Posterior vena cava (tissue), 2 donors: ENCODE data around the gene AMER1. TPM values are rescaled to one million over a fixed set of nuclear protein-coding genes. Genes with fewer than 3 reads are reported as not detected.
A peak's percentile ranks its signal among the peaks of the same experiment; 100 is the strongest.
"Not testable (repeated sequence)": the region's sequence is repeated elsewhere in the genome, so short reads cannot be mapped to it uniquely, and the experiment has no call there.

Experiments used
- DNase-seq: peaks from one replicate; pipeline ENCODE4 v3.0.0-alpha.2; 2020; ENCODE audit warnings: low spot score
- intact Hi-C, 2 donors: fragments of 100-400 bp; cut with DNase I; formaldehyde crosslinking; loops; one replicate each; pipeline versions ENCODE4 v1.14.1 to v1.14.2; 2022 to 2023
- long read RNA-seq, 2 donors: library from polyadenylated mRNA; unstranded; transcript quantifications; one replicate each; pipeline ENCODE4 v2.0.0, GENCODE V29; 2020 to 2021
- total RNA-seq, 2 donors: library from RNA; stranded (reverse); fragmentation: NEBNext Ultra II Directional; extraction: Animal tissue kit (Norgen Biotek cat#: 25700); gene quantifications; one replicate each; pipeline ENCODE4 v1.2.1, GENCODE V29; 2021
- donor health status: DM: yes; HTN: yes; CAD: no.
- donor health status: DM: yes; HTN: yes; CAD: no.

The AMER1 gene
- total RNA-seq = 1 to 10 TPM; 5.2 to 5.7 TPM
- long read RNA-seq, donor 1 = 0 reads
- long read RNA-seq, donor 2 = 0 reads

- DNase-seq = no peak
- intact Hi-C loops = no loop called here
These were observed at the start of gene AMER1 for GRCh38 chrX:64205441-64205734. TSS of gene AMER1 (minus strand) at chrX:64205708. CDS start at chrX:64193286, 12,422 bp downstream.

DNA sequence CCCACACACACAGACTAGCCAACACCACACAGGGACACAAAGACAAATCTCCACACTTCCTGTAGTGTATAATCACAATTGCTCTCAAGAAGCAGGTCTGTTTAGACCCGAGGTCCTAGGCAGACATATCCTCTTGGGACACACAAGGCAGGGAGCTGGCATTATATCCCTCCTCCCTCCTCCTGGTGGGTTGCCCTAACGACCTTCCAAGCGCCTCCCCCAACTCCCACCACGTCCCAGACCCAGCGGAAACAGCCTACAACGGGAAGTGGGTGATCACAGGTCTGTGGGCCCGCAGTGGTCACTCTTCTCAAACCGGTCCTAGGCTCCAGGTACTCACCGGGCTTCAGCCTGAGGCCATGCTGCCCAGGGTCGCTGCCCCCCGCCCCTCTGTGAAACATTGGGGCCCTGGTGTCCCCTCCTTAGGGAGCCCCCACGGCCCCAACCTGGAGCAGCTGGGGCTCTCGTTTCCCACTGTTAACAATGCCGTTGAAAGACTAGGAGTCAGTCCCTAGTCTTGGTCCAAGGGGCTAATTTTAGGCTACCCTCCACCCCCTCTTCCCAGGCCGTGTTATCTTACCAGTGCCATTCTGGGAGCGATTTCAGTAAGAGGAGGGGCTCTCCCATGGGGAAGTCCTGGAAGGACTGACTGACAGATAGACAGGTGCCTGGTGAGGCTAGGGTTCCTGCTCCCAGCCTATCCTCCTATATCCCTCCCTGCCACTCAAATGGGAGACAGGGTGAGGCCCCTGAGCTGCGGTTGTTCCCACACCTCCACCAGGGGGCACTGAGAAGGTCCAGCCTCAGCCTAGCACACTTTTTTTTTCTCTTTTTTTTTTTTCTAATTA, 24.8 kb upstream of the AMER1 start, which contains the start of gene ASB12:
ASB12 (minus strand) TSS at position 485 of the 848 bp plus-strand sequence. CDS start 4,957 bp downstream, outside the sequence.
- no peak for DNase-seq
- intact Hi-C loops = no loop called here

GRCh38 chrX:64229154-64229553, 23.6 kb upstream of the AMER1 start:
- no peak for DNase-seq
- intact Hi-C loops = no loop called here

DNA sequence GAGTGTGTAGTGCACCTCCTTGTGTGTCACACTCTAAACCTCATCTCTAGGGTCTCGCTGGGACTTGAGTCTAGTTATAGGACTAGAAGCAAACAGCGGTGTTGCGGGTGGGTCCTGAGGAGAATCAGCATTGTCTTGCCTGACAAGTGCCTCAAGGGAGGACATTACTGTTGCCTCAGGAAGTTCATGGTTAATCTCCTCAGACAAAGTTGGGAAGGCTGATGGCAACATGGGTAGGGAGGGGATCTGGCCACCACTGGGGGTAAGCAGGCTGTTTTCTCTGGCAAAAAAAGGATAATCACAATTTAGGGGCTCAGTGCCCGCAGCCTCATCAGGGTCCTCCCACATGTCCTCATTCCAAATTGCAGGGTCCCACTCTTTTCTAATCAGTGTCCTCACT, 12.5 kb upstream of the AMER1 start:
- intact Hi-C loops = no loop called here
- DNase-seq = no peak

- DNase-seq, intact Hi-C loops: not testable (repeated sequence)
These were observed 8.5 kb upstream of the AMER1 start for GRCh38 chrX:64213989-64214388.

- no peak for DNase-seq
- intact Hi-C loops = no loop called here
These were observed 1.2 kb upstream of the AMER1 start for GRCh38 chrX:64206556-64207162.

DNA sequence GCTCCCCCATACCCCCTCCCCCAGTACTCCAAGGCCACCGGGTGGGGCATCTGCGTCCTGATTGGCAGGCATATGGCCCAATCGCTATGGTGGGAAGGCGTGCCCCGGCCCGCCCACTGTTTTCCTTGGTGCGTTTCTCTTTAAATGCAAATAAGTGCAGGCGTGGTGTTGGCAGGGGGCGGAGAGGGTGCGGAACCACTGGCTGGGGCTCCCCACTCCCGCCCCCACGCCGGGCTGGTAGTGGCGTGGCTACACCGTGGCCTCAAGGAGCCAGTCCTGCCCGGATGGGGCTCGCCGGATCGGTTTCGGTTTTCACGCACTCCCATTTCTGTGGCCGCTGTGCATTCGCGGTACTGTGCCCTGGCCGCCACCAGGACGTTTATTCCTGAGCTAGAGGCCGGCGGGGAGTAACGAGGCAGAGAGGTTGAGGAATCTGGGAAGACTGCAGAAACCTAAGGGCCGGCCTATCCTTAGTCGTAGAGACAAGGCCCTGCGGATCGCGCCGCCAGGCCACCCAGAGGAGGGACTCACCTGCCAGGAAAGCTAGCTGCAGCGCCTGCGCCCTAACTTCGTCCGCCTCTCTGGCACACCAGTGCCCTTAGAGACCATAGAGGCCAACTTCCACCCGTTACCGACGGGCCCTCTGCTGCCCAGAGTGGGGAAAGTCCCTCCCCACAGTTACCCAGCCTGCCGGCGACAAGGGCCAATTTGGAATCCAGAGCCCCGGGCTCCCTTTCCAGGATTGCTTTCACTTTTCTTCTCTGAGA, 410 bp upstream of the AMER1 start:
- intact Hi-C loops = no loop called here
- peak; percentile 96 for DNase-seq

- intact Hi-C loops = no loop called here
- no peak for DNase-seq
These were observed 637 bp downstream of the AMER1 start for GRCh38 chrX:64204701-64205440.

- DNase-seq = no peak
These were observed 1.3 kb downstream of the AMER1 start for GRCh38 chrX:64204252-64204651.

GRCh38 chrX:64202808-64203325, 2.6 kb downstream of the AMER1 start:
- DNase-seq = no peak
- intact Hi-C loops = no loop called here

More at GRCh38 chrX:64204252-64204651, 1.3 kb downstream of the AMER1 start:
- intact Hi-C loops = no loop called here

- no peak for DNase-seq
- intact Hi-C loops = loop anchor here in 1 of 2 donors (10.0 kb wide), 1 partner anchor 123 kb away; no protein-coding TSS in a partner anchor
These were observed 7.5 kb downstream of the AMER1 start for GRCh38 chrX:64198036-64198435.

- intact Hi-C loops = loop anchor here in 1 of 2 donors (10.0 kb wide), 1 partner anchor 122 kb away; no protein-coding TSS in a partner anchor
These were observed 8.9 kb downstream of the AMER1 start for GRCh38 chrX:64196606-64197005.

DNA sequence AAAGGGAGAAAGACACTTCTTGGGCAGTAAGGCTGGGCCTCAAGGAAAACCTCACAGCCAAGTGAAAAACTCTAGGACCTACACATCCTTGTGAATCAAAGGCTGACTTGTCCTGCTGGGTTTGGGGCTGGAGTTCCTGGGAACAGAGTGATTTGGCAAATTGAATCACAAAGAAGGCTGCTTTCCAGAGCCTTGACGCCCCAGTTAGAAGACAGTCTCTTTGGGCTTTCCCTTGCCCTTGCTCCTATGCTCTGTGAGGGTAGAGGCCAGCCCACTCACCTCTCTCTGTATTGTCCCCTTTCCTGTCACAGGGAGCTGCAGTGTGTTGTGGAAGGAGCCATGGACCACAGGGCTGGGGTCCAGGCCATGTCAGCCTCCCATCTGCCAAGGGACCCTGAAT, 9.6 kb downstream of the AMER1 start:
- intact Hi-C loops = loop anchor here in 1 of 2 donors (10.0 kb wide), 1 partner anchor 121 kb away; no protein-coding TSS in a partner anchor
- DNase-seq = no peak

More at GRCh38 chrX:64196606-64197005, 8.9 kb downstream of the AMER1 start:
- no peak for DNase-seq

DNA sequence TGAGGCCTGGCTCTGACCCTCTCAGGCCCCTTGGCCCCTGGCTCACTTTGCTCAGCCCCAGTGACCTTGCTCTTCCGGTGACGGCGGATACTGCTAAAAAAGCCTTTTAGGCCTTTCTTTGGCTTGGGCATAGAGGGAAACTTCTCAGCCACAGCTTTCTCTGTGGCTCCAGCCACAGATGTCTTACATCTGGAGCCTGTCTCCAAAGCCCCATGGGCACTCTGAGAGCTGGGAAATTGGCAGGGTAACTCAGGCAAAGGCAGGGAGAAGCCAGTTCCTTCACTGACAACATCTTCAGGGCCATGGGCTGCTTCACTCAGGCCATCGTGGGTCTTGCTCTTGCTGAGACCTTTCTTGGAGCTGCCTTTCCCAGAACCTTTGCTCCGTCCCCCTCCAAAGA, 12.8 kb downstream of the AMER1 start:
- intact Hi-C loops = loop anchor here in 1 of 2 donors (10.0 kb wide), 1 partner anchor 118 kb away; no protein-coding TSS in a partner anchor
- DNase-seq = no peak

GRCh38 chrX:64192040-64192439, 13.5 kb downstream of the AMER1 start:
- DNase-seq = no peak
- intact Hi-C loops = loop anchor here in 1 of 2 donors (10.0 kb wide), 1 partner anchor 117 kb away; no protein-coding TSS in a partner anchor

DNA sequence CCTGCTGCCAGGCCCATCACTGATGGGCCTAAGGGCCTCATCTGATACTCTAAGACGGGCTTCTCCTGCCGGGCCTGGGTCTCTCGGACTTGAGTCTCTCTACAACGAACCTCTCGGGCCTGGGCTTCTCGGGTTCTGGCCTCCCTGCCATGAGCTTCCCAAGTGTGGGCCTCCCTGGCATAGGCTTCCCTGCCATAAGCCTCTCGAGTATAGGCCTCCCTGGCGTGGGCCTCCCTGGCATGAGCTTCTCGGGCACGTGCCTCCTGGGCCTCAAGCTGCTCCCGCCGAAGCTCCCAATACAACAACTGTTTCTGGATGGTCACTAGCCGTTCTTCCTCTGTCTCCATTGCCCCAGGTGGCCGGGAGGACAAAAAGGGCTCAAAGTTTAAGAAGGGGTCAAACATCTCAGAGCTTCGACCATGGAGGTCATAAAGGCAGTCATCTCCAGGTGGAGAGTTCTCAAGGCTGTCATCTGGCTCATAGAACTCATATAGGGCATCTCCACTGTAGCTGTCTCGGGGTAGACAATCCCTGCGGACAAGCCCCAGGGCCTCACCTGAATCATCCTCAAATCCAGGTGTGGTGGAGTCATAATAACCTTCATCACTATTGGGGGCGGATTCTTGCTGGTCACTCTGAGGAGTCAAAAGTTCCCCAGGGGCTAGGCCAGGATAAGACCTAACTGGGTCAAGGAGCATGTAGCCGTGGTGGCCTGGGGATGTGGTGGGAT, 14.1 kb downstream of the AMER1 start:
- DNase-seq = no peak
- intact Hi-C loops = loop anchor here in 1 of 2 donors (10.0 kb wide), 1 partner anchor 117 kb away; no protein-coding TSS in a partner anchor

DNA sequence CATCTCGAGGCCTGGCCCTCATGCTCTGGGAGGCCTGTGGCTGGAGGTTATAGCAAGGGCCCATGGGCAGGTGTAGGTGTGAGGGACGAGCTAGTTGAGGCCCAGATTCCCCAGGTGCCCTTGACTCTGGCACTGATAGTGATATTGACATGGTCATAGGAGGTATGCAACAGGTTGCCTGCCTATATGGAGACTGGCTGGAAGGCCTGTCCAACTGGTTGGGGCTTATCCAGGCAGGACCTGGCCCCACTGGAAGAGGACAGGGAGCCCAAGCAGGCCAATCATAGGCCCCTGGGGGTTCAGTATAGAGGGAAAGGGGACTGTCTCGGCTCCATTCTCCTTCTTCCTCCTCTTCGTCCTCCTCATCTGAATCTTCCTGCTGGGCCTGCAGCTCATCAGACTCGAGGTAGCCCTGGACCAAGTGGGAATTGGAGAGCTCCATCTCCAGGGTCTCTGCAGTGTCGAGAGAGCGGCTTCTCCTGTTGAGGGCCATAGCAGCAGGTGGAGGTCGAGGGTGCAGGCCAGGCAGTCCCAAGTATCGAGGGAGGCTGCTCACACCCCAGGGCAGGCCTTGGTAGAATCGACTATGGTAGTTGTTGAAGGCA, 15.3 kb downstream of the AMER1 start:
- intact Hi-C loops = loop anchor here in 1 of 2 donors (10.0 kb wide), 1 partner anchor 115 kb away; no protein-coding TSS in a partner anchor
- DNase-seq = no peak
